Activated T-helper 1 cell treated with anti-CD3 and anti-CD28 coated beads, Interleukin-12 subunit alpha, Interleukin-12 subunit beta, Interleukin-2, Interleukin-4 antibody, amounts not matched to agents 30 ng/mL and 10 ng/mL and 1 ng/mL, durations not matched to agents 14 hours and 24 hours and 36 hours (primary cell): ENCODE results near the gene ERVK3-1. TPM values are rescaled to one million over a fixed set of nuclear protein-coding genes. Genes with fewer than 3 reads are reported as not detected.
"Not testable (repeated sequence)": the region's sequence is repeated elsewhere in the genome, so short reads cannot be mapped to it uniquely, and the experiment has no call there.

ENCODE experiments used
- DNase-seq: peaks from one replicate; pipeline ENCODE4 v3.0.0; 2021; ENCODE audit warnings: low spot score
- H3K27ac Mint-ChIP-seq: one replicate; pipeline ENCODE4 v1.8.0; 2021; ENCODE audit warnings: mild to moderate bottlenecking, mixed read lengths
- H3K27me3 Mint-ChIP-seq: one replicate; pipeline ENCODE4 v1.8.0; 2022; ENCODE audit warnings: mild to moderate bottlenecking, moderate library complexity, mixed read lengths; ENCODE audit not compliant: insufficient read depth
- H3K36me3 Mint-ChIP-seq: one replicate; pipeline ENCODE4 v1.8.0; 2021; ENCODE audit warnings: low read depth, mixed read lengths
- H3K4me1 Mint-ChIP-seq: one replicate; pipeline ENCODE4 v1.8.0; 2021; ENCODE audit warnings: low read depth, mixed read lengths
- H3K4me3 Mint-ChIP-seq: one replicate; pipeline ENCODE4 v1.8.0; 2021; ENCODE audit warnings: mild to moderate bottlenecking, moderate library complexity, mixed read lengths
- H3K9me3 Mint-ChIP-seq: one replicate; pipeline ENCODE4 v1.8.0; 2021; ENCODE audit warnings: mixed read lengths
- intact Hi-C: fragments of 100-400 bp; cut with micrococcal nuclease; formaldehyde crosslinking; loops from one replicate; pipeline ENCODE4 v1.15.1; 2024
- total RNA-seq: library from RNA; stranded (reverse); gene quantifications from 2 replicates; pipeline ENCODE4 v1.2.3, GENCODE V29; 2022

ERVK3-1 gene, protein sequence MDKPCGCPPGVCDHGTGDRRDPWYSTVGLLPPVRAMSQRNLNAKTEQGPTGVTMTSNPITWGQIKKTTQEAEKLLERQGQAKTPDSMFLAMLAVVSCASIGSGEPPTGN
- 87.1 and 96.7 TPM in 2 replicates for total RNA-seq

DNA sequence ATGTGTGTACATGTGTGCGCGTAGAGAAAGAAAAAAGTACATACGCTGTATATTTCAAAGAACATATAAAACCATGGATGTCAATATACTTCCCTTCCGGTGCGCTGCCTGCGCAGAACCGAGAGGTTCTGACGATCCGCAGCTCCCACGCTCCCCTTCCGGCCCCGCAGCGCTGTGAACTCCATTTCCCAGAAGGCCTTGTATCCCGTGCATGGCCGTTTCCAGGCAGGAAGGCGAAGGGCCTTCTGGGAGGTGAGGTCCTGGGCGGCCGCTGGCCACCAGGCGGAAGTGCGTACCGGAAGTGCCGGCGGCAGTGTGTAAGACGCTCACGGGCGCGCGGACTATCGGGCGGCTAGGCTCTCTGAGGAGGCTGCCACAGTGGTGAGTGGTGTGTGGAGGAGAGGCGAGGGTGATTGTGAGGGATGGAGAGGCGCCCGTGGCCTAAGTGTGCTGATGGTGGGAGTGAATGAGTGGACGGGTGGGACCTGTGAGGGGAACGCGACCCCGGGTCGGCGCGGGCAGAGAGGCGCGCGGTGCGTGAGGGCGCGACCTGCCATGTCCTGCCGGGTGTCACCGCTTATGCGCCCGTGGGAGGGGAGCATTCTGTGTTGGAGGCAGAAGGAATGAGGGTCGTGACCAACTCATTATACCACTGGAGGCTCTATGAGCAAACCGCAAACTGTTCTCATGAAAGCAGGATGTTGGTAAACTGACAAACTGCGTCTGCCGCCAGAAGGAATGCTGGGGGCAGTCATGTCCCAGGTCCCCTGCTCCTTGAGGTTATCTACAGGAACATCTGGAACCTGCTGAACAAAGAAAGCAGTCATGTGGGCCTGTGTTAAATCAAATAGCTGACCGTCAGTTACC lies at the start of gene ERVK3-1:
Gene ERVK3-1 (plus strand): TSS at position 313 of the 867 bp plus-strand sequence. CDS start 6,792 bp downstream, outside the sequence.
- peaks cover 43% of the 10 kb centered on the region for H3K4me1 Mint-ChIP-seq
- peak; percentile 95 for DNase-seq
- peak within 1 kb of the TSS; percentile 96 for H3K27ac Mint-ChIP-seq
- H3K27me3 Mint-ChIP-seq = no peaks in the 10 kb centered on the region
- intact Hi-C loops = loop anchor here (1.0 to 10.0 kb wide), 19 partner anchors 21 to 1020 kb away; partner anchors contain the start of genes RPS5, ZBTB45, ZNF132 and ZNF274
- H3K9me3 Mint-ChIP-seq = peaks cover 11% of the 10 kb centered on the region
- H3K36me3 Mint-ChIP-seq = peaks cover 62% of the 10 kb centered on the region
- peak within 1 kb of the TSS; percentile 97 for H3K4me3 Mint-ChIP-seq

GRCh38 chr19:58258259-58258658 lies 46.9 kb upstream of the ERVK3-1 start:
- H3K4me3 Mint-ChIP-seq, intact Hi-C loops, H3K4me1 Mint-ChIP-seq, H3K27me3 Mint-ChIP-seq, DNase-seq: not testable (repeated sequence)
- Mint-ChIP-seq H3K27ac (peak overlapping the region; percentile 44), H3K36me3 (peaks cover 88% of the 10 kb centered on the region), H3K9me3 (peaks cover 82% of the 10 kb centered on the region)

DNA sequence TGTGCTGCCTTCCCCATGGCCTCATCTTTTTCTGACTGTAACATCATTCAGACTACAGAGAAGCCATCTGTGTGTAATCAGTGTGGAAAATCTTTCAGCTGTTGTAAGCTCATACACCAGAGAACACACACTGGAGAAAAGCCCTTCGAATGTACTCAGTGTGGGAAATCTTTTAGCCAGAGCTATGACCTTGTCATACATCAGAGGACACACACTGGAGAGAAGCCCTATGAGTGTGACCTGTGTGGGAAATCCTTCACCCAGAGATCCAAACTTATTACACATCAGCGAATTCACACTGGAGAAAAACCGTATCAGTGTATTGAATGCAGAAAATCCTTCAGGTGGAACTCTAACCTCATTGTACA lies 43.6 kb upstream of the ERVK3-1 start:
- Mint-ChIP-seq H3K4me3 (no peak overlapping the region), H3K9me3 (peaks cover 67% of the 10 kb centered on the region), H3K27me3 (no peaks in the 10 kb centered on the region)

DNA sequence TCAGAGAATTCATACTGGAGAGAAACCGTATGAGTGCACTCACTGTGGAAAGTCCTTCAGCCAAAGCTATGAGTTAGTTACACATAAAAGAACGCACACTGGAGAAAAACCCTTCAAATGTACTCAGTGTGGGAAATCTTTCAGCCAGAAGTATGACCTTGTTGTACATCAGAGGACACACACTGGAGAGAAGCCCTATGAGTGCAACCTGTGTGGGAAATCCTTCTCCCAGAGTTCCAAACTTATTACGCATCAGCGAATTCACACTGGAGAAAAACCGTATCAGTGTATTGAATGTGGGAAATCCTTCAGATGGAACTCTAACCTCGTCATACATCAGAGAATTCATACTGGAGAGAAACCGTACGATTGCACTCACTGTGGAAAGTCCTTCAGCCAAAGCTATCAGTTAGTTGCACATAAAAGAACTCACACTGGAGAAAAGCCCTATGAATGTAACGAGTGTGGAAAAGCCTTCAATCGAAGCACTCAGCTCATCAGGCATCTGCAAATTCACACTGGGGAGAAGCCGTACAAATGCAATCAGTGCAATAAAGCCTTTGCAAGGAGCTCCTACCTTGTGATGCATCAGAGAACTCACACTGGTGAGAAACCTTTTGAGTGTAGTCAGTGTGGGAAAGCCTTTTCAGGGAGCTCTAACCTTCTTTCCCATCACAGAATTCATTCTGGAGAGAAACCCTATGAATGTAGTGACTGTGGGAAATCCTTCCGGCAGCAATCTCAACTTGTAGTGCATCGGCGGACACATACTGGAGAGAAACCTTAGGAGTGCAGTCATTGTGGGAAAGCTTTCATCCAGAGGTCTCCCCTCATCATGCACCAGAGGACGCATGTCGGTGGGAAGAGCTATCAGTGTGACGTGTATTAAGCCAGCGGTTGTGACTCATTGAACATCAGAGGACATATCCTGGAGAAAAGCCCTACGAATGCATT lies 42.9 kb upstream of the ERVK3-1 start:
- H3K4me1 Mint-ChIP-seq = no peaks in the 10 kb centered on the region
- peaks cover 68% of the 10 kb centered on the region for H3K36me3 Mint-ChIP-seq
- no peak overlapping the region for H3K4me3 Mint-ChIP-seq
- peaks cover 67% of the 10 kb centered on the region for H3K9me3 Mint-ChIP-seq
- H3K27ac Mint-ChIP-seq = no peak overlapping the region
- no peaks in the 10 kb centered on the region for H3K27me3 Mint-ChIP-seq
- intact Hi-C loops = loop anchor here (2.0 kb wide), 1 partner anchor 65 kb away; no protein-coding TSS in a partner anchor
- no peak for DNase-seq

More for the DNA sequence above, 43.6 kb upstream of the ERVK3-1 start:
- Mint-ChIP-seq H3K36me3 (peaks cover 71% of the 10 kb centered on the region), H3K27ac (no peak overlapping the region), H3K4me1 (no peaks in the 10 kb centered on the region)
- DNase-seq = no peak
- intact Hi-C loops = no loop called here

GRCh38 chr19:58262922-58263296 lies 42.3 kb upstream of the ERVK3-1 start:
- Mint-ChIP-seq H3K36me3 (peaks cover 61% of the 10 kb centered on the region), H3K27ac (no peak overlapping the region), H3K4me3 (no peak overlapping the region), H3K4me1 (no peaks in the 10 kb centered on the region), H3K9me3 (peaks cover 60% of the 10 kb centered on the region), H3K27me3 (no peaks in the 10 kb centered on the region)
- DNase-seq = no peak
- intact Hi-C loops = loop anchor here (2.0 kb wide), 1 partner anchor 66 kb away; no protein-coding TSS in a partner anchor

- intact Hi-C loops = no loop called here
- Mint-ChIP-seq H3K27me3 (no peaks in the 10 kb centered on the region), H3K27ac (no peak overlapping the region), H3K4me1 (no peaks in the 10 kb centered on the region), H3K9me3 (peaks cover 52% of the 10 kb centered on the region), H3K4me3 (no peak overlapping the region), H3K36me3 (peaks cover 52% of the 10 kb centered on the region)
- DNase-seq = no peak
These were observed 40.1 kb upstream of the ERVK3-1 start for GRCh38 chr19:58265100-58265499.

- no peaks in the 10 kb centered on the region for H3K27me3 Mint-ChIP-seq
- no peak for DNase-seq
- peaks cover 38% of the 10 kb centered on the region for H3K9me3 Mint-ChIP-seq
- no peak overlapping the region for H3K27ac Mint-ChIP-seq
- intact Hi-C loops = no loop called here
- peaks cover 42% of the 10 kb centered on the region for H3K36me3 Mint-ChIP-seq
- no peaks in the 10 kb centered on the region for H3K4me1 Mint-ChIP-seq
- H3K4me3 Mint-ChIP-seq = no peak overlapping the region
These were observed 36.8 kb upstream of the ERVK3-1 start for GRCh38 chr19:58268344-58268743.

GRCh38 chr19:58274771-58275201 lies 30.4 kb upstream of the ERVK3-1 start:
- H3K4me3 Mint-ChIP-seq = no peak overlapping the region
- H3K27ac Mint-ChIP-seq = no peak overlapping the region
- H3K9me3 Mint-ChIP-seq = peaks cover 39% of the 10 kb centered on the region
- peaks cover 56% of the 10 kb centered on the region for H3K36me3 Mint-ChIP-seq
- intact Hi-C loops = loop anchor here (5.0 kb wide), 1 partner anchor 73 kb away; no protein-coding TSS in a partner anchor
- peaks cover 6% of the 10 kb centered on the region for H3K4me1 Mint-ChIP-seq
- DNase-seq = no peak
- no peaks in the 10 kb centered on the region for H3K27me3 Mint-ChIP-seq

GRCh38 chr19:58275564-58275963 lies 29.6 kb upstream of the ERVK3-1 start:
- intact Hi-C loops = loop anchor here (5.0 kb wide), 1 partner anchor 72 kb away; no protein-coding TSS in a partner anchor
- Mint-ChIP-seq H3K27ac (no peak overlapping the region), H3K36me3 (peaks cover 57% of the 10 kb centered on the region), H3K27me3 (no peaks in the 10 kb centered on the region), H3K9me3 (peaks cover 32% of the 10 kb centered on the region), H3K4me1 (peaks cover 14% of the 10 kb centered on the region), H3K4me3 (no peak overlapping the region)
- no peak for DNase-seq

DNA sequence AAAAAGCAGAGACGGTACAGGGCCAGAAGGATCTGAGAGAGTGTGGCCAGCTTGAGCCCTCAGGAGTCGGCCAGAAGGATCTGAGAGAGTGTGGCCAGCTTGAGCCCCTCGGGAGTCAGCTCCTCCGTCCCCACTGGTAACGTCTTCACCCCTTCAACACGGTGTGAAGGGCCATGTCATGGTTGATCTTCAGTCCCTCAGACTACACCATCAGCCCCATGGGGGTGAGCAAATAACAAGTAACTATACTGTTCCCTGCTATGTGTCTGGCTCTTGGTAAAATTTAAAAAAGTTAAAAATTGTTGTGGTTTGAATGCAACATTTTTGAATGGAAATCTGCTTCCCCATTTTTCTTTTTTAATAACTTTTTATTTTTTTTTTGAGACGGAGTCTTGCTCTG lies 28.0 kb upstream of the ERVK3-1 start:
- Mint-ChIP-seq H3K36me3 (peaks cover 53% of the 10 kb centered on the region), H3K9me3 (peaks cover 29% of the 10 kb centered on the region), H3K27ac (no peak overlapping the region), H3K27me3 (no peaks in the 10 kb centered on the region), H3K4me1 (peaks cover 23% of the 10 kb centered on the region), H3K4me3 (peak overlapping the region; percentile 53)
- intact Hi-C loops = loop anchor here (5.0 kb wide), 1 partner anchor 70 kb away; no protein-coding TSS in a partner anchor
- no peak for DNase-seq

DNA sequence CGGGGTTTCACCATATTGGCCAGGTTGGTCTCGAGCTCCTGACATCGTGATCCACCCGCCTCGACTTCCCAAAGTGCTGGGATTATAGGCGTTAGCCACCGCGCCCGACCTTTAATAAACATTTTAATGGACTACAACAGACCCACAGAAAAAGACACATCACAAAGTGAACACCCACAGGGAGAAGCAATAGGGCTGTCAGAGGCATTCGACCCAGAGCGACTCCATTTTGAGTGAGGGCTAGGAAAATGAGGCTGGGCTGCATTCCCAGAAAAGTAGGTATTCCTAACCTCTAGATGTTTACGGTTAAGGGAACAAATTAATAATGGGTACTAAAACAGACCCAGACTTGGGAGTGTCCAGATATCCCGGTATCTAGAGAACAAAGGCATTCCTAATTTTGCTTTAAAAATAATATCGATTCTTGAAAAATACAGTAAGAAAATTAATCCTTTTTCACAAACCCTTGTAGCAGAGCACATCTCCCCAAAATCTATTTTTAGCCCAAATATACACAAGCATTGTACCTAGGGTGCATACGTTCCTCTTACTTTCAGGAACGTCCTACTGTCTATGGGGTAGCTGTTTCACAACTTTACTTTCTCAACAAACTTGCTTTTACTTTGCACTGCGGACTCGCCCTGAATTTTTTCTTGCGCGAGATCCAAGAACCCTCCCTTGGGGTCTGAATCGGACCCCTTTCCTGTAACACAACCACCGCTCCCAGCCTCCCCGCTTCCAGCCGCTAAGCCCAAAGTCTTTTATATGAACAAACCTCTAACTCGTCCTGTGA lies 27.2 kb upstream of the ERVK3-1 start:
- peak overlapping the region; percentile 93 for H3K27ac Mint-ChIP-seq
- peaks cover 23% of the 10 kb centered on the region for H3K4me1 Mint-ChIP-seq
- H3K36me3 Mint-ChIP-seq = peaks cover 51% of the 10 kb centered on the region

More for the DNA sequence above, 27.2 kb upstream of the ERVK3-1 start:
- intact Hi-C loops = loop anchor here (1.0 to 5.0 kb wide), 12 partner anchors 27 to 843 kb away; partner anchors contain the start of genes ERVK3-1, ZNF132, ZNF274 and ZNF324B
- peaks cover 29% of the 10 kb centered on the region for H3K9me3 Mint-ChIP-seq
- peak overlapping the region; percentile 92 for H3K4me3 Mint-ChIP-seq
- no peak for DNase-seq
- no peaks in the 10 kb centered on the region for H3K27me3 Mint-ChIP-seq
